ENCODE measurements around the gene ATXN2.

ATXN2 gene

DNA sequence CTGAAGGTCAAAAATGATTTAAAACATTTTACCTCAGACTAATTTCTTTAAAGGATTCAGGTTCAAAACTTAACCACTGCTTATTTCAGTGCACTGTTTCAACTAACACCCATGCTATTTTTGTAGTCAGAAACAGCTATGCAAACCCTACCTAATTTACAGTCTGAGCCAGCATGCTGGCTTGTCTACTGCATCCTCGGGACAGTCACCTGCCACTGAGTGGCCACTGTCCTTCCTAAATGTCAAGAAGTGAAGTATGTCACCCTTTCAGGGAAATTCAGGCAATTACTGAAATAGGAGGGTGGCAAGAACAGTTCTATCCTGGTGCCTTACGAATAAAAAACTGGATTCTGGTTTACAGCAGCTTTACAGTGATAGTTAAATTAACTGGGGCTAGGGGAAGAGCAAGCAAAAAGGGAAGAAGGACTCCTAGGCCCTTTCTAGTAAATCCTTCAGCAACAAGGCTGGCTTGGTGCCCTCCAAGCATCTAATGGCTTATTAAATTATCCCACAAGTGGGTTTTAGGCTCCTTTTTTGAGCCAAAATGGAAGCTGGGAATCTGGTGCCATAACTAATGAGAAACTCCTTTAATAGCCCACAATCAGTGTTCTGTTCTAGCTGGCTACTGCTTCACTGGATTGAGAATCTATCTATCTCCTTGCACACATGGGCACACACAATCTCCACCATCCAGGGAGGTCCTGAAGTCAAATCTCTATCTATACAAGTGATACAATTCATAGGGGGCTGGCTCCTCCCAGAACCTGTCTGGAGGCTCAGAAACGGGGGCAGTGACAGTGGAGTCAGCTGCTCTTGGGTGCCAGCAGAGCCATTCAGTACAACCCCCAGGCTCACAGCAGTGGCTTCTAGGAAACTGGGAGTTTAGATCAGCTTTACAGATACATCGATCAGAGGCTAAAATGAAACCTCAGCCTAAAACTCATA is 150.0 kb downstream of the ATXN2 start:
- no peak for DNase-seq

DNA sequence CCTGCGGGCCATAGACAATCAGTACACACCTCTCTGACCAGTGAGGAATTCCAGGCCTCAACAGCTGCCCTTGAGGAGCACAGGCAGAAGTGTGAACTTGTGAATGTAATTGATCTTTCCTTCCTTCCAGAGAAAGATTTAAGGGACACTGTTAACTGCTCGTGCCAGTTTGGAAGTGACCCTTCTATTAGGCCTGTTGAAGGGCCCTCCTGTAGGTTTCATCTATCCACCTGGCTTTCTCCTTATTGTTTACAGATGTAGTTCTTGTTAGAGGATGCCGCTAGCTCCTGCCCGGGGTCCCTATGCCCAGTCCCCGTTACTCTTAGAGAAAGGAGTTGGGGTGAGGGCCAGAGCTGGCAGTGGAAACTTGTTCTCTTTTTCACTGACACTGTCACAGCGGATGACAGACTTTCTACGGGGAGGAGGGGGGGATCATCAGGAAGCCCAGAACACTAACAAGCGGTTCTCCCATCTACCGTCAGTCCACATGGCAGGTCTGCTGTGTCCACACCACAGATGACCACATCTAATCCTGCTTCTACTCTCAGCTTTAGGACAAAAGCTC is 150.8 kb downstream of the ATXN2 start:
- no peak for DNase-seq

DNA sequence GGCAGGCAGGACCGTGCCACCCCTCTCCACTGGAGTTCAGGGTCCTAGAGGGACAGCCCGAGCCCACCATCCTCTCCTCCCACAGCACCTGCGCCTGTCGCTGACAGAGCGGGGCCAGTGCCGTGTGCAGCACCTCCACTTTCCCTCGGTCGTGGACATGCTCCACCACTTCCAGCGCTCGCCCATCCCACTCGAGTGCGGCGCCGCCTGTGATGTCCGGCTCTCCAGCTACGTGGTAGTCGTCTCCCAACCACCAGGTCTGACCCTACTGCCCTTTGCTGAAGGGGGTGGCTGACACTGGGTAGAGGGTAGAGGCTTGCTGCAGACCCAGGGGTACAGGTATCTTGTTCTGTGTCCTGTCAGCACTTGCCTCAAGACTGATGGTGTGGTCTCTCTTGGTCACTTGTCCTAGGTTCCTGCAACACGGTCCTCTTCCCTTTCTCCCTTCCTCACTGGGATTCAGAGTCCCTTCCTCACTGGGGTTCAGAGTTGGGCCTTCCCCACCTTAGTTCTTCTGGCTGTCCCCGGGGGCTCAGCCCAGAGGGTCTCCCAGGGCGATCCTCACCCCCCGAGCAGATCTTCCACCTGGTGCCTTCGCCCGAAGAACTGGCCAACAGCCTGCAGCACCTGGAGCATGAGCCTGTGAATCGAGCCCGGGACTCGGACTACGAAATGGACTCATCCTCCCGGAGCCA is 151.4 kb downstream of the ATXN2 start:
- no peak for DNase-seq

DNA sequence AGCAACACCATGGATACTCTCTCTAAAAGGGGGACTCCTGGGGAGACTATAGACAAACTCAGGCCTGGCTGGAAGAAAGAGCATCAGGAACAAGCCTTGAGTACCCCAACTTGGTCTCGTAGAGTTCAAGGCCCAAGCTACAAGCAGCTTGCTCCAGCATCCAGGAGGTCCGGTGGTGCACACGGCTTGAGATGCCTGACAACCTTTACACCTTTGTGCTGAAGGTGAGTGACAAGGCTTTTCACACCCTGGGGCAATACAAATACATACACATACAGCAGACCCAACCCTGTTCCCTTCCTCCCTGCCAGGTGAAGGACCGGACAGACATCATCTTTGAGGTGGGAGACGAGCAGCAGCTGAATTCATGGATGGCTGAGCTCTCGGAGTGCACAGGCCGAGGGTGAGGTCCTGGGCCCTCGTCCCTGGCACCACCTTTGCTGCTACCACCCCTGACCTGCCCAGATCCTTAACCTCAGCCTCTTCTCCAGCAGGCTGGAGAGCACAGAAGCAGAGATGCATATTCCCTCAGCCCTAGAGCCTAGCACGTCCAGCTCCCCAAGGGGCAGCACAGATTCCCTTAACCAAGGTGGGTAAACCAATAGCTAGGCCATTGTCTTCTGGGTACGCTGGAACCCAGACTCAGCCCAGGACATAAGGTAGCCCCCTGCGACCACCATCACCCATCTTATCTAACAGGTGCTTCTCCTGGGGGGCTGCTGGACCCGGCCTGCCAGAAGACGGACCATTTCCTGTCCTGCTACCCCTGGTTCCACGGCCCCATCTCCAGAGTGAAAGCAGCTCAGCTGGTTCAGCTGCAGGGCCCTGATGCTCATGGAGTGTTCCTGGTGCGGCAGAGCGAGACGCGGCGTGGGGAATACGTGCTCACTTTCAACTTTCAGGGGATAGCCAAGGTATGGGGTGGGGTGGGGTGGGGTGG is 152.2 kb downstream of the ATXN2 start:
- no peak for DNase-seq

DNA sequence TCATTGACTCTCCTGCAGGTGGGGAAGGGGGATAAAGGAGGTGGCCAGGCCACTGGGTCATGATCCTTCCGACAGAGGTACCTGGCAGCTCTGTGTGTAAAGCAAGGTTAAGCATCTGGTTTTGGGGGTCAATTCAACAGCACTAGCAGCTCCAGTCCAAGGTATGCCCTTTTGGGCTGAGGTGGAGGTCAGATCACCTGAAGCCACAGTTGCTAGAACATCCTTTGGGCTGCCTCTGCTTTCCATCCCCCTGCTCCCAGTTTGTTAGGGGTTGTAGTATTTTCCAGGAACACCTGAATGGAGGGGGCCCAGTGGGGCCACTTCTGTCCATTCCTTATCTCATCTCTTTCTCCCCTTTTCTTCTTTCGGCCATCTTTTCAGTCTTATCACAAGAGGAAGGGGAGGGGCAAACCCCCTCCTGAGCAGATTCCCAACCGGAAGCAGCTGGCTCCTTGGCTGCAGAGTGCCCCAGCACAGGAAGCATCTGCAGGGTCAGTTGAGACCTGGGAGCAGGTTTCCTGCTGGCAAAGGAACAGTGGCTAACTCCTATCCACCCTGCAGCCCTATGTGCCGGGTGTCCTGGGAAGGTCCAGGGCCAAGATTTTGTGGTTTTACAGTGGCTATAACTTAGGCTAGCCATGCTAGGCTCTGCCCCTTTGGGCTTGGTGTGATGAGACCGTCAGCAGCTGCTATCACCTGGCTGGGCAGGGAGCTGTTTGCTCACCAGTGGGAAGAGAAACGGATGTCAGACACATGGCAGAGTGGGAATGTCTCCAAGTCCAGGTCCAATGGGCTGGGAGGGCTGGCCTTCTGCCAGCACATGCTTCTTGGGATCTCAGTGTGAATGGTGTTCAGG is 153.2 kb downstream of the ATXN2 start:
- no peak for DNase-seq

DNA sequence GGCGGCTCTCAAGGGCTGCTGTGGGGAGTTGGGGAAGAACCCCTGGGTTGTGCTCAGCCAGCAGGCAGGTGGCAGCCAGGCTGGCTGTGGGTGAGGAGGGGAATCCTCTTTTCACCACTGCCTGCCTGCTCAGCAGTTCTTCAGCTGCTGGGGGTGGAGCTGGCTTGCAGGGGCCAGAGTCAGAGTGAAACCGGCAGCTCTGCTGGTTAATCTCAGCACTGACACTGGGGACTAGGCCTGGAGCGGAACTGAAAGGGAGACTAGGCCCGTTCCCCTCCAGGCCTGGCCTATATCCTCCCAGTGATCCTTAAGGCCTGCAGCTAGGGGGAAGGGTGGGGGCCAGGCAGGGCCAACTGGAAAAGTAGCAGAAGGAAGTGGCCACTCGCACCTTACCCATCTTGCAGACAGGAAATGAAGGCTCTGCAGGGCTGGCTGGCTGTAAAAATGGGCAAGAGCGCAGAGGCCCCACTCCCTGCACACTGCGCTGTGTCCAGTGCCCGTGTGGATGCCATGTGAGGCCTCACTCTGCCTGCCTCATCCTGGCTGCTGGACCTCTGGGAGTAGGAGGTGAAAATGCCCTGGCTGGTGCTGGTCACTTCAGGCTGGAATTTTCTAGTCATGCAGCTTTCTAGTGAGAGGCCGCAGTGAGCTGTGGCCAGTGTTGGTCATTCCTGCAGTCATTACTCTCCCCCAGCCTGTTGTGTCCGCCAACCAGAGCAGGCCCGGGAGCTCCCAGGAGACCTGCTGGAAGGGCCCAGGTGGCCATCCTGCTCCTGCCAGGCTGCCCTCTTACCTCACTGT is 154.0 kb downstream of the ATXN2 start:
- peak; percentile 53 to 97 (median 77) for DNase-seq

DNA sequence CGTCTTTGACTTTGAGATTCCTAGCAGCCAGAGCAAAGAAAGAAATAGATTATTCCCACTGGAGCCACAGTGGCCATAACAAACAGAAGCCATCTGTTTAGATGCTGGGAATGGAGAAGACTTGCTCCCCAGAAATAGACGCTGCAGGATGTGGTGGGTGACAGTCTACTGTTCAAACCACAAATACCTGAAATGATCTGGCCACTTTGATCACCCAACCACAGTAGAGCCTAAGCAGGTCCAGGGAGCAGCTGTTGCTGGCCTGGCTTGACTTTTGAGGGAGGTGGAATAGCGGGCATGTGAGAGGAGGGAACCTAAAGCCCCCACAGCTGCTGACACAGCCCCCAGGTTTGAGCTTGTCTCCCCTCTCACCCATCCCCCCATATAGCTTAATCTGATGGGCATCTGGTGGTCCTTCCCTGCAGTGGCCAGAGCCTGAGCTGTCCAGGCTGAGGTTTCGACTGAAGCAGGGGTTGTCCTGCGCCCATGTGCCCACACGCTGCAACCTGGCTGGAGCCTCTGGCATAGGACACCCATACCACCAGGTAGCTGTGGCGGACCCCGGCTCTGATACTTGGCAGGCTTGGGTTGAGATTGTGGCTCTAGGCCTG is 154.7 kb downstream of the ATXN2 start:
- DNase-seq, result peak in 1 of 5 experiments; percentile 79

DNA sequence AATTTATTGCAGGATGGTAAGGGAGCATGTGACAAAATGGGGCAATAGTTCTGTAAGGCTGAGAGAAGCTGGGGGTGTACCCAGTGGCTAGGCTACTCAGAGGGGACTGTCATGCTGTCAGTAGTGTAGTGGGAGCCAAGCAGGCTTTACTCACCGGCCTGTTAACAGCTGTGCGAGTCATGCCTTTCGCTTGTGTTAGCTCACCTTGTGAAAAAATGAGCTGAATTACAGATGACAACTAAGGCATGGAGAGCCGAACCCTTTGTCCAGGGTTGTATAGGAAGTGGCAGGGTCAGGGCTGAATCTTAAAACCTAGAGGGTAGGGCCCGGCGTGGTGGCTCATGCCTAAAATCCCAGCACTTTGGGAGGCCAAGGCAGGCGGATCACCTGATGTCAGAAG is 155.5 kb downstream of the ATXN2 start:
- DNase-seq, result no peak

DNA sequence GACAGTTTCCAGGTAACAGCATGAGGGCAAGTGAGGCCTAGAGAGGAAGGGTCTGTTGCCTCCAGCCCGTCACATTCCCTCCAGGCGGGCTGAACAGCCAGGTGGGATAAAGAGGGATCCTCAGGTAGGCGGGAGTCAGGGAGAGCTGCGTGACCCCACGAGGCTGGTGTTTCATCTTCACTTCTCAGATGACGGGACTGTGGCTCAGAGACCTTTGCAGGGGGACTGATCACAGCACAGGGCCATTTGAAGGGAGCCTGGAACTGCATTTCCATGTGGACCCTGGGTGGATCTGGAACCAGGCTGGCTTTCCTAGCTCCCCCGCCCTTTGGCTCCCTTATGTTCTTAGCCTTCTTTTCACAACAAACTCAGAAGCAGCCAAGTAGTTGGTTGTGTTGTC is 156.0 kb downstream of the ATXN2 start:
- DNase-seq, result no peak

DNA sequence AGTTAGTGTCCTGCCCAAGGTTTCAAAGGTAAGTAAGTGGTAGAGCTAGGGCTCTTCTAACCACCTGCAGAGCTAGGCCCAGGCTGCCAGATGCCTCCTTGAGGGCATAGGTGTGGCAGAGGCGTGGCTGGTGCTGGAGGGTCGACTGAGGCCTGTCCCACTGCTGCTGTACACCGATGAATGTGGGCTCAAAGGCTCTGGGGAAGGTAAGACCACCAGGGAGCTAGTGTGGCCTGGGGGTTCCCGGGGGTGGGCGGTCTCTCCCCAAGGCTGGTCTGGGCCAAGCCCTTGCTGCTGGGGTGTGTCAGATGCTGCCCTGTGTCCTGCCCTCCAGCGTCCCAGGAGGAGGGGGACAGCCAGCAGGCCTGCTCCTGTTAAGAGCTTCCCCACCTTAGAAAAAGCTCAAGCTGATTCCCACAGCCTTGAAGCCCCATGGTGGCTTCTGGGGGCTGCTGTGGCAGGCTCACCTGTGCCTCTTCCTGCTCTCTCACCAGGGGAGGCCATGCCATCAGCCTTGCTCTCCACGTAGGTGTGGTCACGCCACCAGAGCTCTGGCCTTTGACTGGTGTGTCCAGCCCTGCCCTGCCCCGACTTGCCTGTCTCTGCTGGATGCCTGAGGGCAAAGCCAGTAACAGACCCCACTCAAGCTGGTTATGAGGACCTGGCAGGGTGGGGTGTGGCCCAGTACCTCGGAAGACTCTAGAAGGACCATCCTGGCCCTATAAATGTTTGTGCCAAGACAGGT is 156.6 kb downstream of the ATXN2 start:
- DNase-seq, result no peak

DNA sequence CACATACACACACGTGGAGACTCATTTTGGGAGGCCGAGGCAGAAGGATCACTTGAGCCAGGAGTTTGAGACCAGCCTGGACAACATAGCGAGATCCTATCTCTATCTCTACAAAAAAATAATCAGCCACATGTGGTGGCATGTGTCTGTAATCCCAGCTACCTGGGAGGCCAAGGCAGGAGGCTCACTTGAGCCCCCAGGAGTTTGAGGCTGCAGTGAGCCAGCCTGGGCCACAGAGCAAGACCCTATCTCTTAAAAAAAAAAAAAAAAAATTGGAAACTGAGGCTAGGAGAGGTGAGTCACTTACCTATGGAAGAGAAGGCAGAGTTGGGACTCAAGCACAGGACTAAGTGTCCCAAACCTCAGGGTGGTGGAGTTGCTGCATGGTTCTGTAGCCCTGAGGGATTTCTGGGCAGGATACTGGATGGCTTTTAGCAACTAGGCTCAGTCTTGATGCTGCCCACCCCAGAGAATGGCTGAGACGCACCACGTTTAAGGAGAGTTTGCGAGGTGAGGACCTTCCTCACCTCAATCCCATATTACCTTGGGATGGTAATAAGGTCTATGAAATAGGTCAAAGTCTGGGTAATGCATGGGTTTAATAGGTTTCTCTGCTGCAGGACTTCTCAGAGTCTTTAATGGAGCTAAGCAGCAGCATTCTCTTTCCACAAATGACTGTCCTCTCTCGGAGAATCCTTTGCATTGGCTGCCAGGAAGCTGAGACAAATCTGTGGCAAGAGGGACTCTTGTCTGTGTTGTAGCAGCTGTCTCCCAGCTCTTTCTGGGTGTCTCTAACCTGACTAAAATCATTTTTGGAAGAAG is 157.8 kb downstream of the ATXN2 start:
- no peak for DNase-seq

DNA sequence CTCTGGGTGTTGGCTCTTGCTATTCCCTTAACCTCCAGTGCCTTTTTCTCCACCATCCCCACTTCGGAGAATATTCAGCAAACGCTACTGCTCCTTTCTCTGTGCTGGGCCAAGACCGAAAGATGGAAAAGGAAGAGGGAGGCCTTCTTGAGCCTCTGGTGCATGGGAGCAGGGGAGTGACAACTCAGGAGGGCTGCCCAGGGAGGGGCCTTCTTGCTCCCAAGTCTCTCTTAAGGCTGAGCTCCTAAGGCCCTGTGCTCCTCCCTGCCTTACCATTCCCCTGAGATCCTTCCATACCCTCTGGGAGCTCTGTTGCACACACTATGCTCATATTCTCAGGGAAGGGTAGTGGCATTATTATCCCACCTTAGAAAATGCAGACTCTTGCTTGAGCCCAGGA is 158.5 kb downstream of the ATXN2 start:
- no peak for DNase-seq

DNA sequence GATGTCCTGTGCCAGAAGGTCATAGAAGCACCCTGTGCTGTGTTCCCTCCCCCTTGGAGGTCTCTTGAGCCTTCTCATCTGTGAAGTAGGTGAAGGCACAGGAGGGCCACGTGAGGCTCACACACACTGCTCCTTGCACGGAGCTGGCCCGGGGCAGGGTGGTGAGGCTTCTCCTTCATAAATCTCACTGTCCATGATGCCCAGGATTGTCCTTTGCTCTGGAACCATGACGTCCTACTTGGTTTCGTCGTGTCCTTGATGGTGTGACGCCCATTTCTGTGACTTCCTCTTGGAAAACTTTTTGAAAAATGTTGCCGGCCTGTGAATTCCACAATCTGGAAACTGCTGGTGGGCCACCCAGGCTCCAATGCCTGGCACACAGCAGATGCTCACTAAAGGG is 159.0 kb downstream of the ATXN2 start:
- DNase-seq, result no peak

DNA sequence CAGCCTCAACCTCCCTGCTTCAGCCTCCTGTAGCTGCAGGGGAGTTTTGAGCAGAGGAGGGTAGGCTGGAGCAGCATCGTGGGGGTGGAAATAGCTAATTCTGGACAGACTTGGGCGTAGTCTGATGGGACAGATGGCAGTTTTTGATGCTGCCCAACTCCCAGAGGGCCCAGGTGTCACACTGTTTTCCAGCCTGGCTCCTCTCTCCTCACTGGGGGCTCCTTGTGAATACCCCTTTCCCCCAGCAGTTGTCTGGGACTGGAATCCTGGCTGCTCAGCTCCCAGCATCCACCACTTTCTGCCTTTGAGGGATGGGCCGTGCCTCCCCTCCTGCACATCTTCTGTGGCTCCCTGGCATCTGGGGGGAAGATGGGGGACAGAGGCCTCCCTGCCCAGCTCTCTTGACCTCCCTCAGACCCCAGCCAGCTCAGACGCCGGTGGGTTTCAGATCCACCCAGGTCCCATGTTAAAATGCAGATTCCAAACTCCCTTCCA is 159.4 kb downstream of the ATXN2 start:
- no peak for DNase-seq

DNA sequence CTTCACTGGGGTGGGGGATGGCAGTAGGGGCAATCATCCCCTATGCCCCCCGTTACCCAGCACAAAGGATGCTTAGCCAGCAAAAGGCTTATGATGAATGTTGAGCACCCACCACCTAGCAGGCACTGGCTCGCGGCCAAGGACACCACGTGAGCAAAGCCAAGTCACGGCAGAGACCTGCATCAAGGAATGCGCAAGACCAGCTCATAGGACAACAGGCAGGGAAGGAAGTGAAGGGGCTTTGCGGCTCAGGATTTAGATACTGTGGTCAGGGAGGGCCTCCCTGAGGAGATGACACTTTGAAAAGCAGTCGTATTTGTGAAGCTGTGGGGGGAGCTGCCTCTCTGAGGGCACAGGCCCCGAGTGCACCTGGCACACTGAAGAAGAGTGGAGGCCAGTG is 160.6 kb downstream of the ATXN2 start:
- peak in 2 of 5 experiments; percentile 43 to 74 for DNase-seq

DNA sequence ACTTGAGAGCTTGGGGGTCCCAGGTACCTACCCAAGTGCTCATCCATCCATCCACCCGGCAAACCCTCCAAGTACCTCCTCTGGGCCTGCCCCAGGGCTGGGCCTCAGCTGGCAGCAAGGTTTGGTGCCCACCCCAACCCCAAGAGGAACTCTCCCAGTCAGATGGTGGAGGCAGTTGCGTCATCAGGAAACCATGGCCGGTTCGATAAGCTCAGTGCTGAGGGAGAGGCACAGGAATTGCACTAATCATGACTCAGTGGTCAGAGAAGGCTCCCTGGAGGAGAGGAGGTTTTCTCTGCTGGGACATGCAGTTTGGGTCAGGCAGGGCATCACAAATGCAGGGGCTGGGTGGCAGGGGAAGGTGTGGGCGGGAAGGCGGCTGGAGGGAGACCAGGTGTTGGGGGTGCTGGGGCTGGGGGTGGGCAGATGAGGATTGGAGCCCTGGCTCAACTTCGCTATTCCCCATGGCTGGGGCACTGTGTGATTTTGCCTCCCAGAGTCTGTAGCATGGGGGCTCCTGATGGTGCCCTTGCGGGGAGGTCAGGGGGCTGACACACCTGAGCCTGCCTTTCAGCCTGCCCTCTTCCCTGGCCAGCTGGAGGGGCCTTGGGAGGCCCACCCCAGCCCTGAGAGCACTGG is 161.2 kb downstream of the ATXN2 start:
- DNase-seq, result no peak

DNA sequence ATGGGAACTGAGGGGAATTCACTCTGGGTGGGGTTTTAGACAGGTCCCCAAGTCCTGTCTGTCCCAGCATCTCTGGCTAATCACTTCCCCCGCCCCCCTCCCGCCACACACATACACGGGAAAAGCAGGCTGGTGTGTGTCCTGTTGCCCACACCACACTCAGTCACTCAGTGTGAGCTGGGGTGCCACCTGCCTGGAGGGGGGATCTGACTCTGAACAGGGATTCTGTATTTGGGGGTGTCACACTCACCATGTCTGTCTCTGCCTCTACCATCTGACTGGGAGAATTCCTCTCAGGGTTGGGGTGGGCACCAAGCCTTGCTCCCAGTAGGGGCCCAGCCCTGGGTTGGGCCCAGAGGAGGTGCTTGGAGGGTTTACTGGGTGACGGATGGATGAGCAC is 162.3 kb downstream of the ATXN2 start:
- no peak for DNase-seq

DNA sequence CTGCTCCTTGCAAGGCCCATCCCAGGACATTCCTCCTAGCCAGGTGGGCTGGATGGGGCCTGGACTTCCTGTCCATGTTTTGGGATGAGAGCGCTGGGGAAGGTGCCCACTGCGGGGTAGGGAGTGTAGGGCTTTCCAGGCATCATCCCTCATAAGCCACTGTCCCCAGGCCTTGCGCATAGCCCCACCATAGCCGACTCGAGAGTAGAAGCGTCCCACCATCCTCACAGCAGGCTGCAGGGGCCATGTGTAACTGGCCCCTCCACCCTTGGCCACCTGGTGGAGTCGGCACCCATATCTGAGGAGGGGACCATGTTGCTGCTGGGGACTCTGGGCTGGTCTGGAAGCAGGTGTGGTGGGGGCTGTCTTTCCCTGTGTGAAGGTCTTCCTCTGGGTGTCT is 162.8 kb downstream of the ATXN2 start:
- DNase-seq, result no peak

Measured in T-helper 2 cell (primary cell).